Parathyroid adenoma (tissue), 2 donors: ENCODE results near the gene HLCS.

Experiments used
- H2AFZ ChIP-seq: fragments of 300-600 bp; sonication (generic); one replicate; pipeline ENCODE4 v1.7.0; 2017; ENCODE audit warnings: antibody characterized with exemption, mild to moderate bottlenecking
- H3K27ac ChIP-seq: fragments of 300-600 bp; sonication (generic); one replicate; pipeline ENCODE4 v1.7.0; 2017
- H3K27me3 ChIP-seq: fragments of 300-600 bp; sonication (generic); one replicate; pipeline ENCODE4 v1.7.0; 2017; ENCODE audit warnings: low read length; ENCODE audit not compliant: control insufficient read depth, insufficient read depth
- H3K36me3 ChIP-seq: fragments of 300-600 bp; sonication (generic); one replicate; pipeline ENCODE4 v1.7.0; 2017; ENCODE audit warnings: low read length; ENCODE audit not compliant: control insufficient read depth, insufficient read depth
- H3K4me1 ChIP-seq: fragments of 300-600 bp; sonication (generic); one replicate; pipeline ENCODE4 v1.7.0; 2017; ENCODE audit warnings: control low read depth
- H3K4me2 ChIP-seq: fragments of 300-600 bp; sonication (generic); one replicate; pipeline ENCODE4 v1.7.0; 2017; ENCODE audit warnings: low read length
- H3K4me3 ChIP-seq: fragments of 300-600 bp; sonication (generic); one replicate; pipeline ENCODE4 v1.7.0; 2017; ENCODE audit warnings: low read depth, low read length
- H3K79me2 ChIP-seq: fragments of 300-600 bp; sonication (generic); one replicate; pipeline ENCODE4 v1.7.0; 2017; ENCODE audit warnings: control low read depth
- H3K9ac ChIP-seq: fragments of 300-600 bp; sonication (generic); one replicate; pipeline ENCODE4 v1.7.0; 2017; ENCODE audit warnings: mild to moderate bottlenecking
- H3K9me3 ChIP-seq: fragments of 300-600 bp; sonication (generic); one replicate; pipeline ENCODE4 v1.7.0; 2017; ENCODE audit warnings: low read length; ENCODE audit not compliant: control insufficient read depth
- TF ChIP-seq, protein P1 (sequence below): fragments of 300-600 bp; sonication (generic); IDR thresholded peaks from one replicate; pipeline ENCODE4 v1.7.0; 2017; ENCODE audit warnings: antibody characterized with exemption, mild to moderate bottlenecking
- donor health status: primary hyperparathyroidism.

The HLCS gene

DNA sequence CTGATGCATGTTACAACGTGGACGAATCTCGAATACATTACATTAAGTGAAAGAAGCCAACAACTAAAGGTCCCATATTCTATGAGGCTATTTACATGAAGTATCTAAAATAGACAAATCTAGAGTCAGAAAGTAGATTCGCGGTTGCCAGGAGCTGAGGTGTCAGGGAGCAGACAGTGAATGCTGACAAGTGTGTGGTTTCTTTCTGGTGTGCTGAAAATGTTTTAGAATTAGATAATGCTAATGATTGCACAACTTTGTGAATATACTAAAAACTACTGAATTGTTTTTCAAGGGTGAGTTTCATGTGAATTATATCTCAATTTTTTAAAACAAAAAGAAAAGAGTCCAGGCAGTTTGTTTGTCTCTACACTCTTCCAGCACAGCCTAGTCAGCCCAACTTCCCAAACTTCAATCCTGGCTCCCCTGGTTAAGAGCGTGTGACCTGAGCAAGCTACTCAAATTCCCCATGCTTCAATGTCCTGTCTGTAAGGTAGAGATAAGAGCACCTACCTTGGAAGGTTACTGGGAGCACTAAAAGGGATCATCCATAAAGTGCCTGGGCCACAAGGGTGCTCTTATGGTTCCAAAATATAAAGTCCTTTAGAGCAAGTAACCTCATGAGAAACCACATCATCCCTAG, 20.9 kb downstream of the HLCS start:
- no peaks in the 10 kb centered on the region for H3K4me1 ChIP-seq
- H3K79me2 ChIP-seq = no peaks in the 10 kb centered on the region
- H3K27me3 ChIP-seq = no peaks in the 10 kb centered on the region
- no peak overlapping the region for H3K9ac ChIP-seq
- no peak overlapping the region for H3K4me3 ChIP-seq
- H3K36me3 ChIP-seq = no peaks in the 10 kb centered on the region
- H2AFZ ChIP-seq = no peak overlapping the region
- H3K9me3 ChIP-seq = no peaks in the 10 kb centered on the region
- no peak overlapping the region for H3K4me2 ChIP-seq
- no peak overlapping the region for H3K27ac ChIP-seq
- TF ChIP-seq, protein P1, sequence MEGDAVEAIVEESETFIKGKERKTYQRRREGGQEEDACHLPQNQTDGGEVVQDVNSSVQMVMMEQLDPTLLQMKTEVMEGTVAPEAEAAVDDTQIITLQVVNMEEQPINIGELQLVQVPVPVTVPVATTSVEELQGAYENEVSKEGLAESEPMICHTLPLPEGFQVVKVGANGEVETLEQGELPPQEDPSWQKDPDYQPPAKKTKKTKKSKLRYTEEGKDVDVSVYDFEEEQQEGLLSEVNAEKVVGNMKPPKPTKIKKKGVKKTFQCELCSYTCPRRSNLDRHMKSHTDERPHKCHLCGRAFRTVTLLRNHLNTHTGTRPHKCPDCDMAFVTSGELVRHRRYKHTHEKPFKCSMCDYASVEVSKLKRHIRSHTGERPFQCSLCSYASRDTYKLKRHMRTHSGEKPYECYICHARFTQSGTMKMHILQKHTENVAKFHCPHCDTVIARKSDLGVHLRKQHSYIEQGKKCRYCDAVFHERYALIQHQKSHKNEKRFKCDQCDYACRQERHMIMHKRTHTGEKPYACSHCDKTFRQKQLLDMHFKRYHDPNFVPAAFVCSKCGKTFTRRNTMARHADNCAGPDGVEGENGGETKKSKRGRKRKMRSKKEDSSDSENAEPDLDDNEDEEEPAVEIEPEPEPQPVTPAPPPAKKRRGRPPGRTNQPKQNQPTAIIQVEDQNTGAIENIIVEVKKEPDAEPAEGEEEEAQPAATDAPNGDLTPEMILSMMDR = no peak

DNA sequence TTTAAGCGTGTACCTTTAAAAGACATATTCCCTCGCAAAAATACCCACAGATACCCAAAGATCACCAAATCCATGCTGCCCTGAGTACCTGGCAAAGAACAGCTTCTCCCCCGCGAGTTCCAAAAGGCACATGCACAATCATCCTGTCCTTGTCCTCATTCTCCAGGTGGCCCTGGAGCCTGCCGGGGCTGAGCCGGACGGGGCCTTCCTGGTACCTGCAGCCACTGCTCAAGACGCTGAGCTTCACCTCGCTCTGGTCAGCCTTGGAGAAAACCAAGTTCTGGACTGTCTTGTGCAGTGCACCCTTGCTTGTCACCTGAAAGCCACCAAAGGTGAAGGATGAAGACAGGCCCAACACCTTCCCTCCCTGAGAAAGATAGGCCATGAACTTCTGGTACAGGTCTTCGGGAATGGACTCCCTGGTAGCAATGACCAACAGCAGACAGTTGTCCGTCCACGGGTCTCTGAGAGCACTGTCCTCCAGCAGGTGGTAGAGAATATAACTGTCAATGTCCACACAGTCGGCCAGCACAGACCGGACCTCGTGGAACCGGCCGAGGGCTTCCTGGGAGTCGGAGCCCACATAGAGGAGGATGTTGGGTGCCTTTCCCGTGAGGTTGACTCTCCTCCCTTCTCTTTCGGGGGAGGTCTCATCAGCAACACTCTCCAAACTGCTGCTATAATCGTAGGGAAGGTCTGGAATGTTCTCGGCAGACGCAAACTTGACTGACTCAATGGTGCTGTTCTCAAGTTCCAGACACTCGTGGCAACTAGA, 29.9 kb downstream of the HLCS start:
- H3K4me3 ChIP-seq = no peak overlapping the region
- TF ChIP-seq, protein P1 = no peak
- H3K27ac ChIP-seq = no peak overlapping the region
- H3K36me3 ChIP-seq = no peaks in the 10 kb centered on the region
- no peak overlapping the region for H2AFZ ChIP-seq
- H3K9ac ChIP-seq = no peak overlapping the region
- H3K4me2 ChIP-seq = no peak overlapping the region
- H3K9me3 ChIP-seq = no peaks in the 10 kb centered on the region
- no peaks in the 10 kb centered on the region for H3K79me2 ChIP-seq
- no peaks in the 10 kb centered on the region for H3K27me3 ChIP-seq
- no peaks in the 10 kb centered on the region for H3K4me1 ChIP-seq

DNA sequence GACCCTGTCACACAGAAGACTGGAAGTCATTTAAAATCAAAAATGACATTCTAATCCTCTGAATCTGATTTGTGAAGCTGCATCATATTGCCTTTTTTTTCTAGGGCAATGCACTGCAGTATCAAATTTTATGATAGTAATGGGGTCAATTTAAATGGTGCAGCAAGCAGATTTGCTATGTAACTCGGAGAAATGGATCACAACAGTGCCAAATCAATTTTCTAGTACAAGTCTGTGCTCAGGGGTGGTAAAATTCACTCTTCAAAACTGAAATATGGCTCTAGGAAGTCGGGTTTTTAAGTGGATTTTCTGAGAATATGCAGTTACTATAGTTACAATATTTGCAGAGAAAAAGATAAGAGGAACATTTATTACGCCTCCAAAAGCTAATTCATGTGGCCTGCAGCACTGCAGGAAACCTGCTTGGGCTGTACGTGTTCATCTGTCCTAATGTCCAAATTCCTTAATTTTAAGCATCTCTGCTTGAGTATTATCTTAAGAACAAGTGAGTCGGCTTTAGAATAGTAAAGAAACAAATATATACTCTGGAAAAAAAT, 31.5 kb downstream of the HLCS start:
- no peak overlapping the region for H3K27ac ChIP-seq
- no peaks in the 10 kb centered on the region for H3K36me3 ChIP-seq
- TF ChIP-seq, protein P1 = no peak
- H2AFZ ChIP-seq = no peak overlapping the region
- no peaks in the 10 kb centered on the region for H3K9me3 ChIP-seq
- H3K79me2 ChIP-seq = no peaks in the 10 kb centered on the region
- no peak overlapping the region for H3K4me3 ChIP-seq
- H3K4me2 ChIP-seq = no peak overlapping the region
- H3K27me3 ChIP-seq = no peaks in the 10 kb centered on the region
- no peaks in the 10 kb centered on the region for H3K4me1 ChIP-seq
- H3K9ac ChIP-seq = no peak overlapping the region

DNA sequence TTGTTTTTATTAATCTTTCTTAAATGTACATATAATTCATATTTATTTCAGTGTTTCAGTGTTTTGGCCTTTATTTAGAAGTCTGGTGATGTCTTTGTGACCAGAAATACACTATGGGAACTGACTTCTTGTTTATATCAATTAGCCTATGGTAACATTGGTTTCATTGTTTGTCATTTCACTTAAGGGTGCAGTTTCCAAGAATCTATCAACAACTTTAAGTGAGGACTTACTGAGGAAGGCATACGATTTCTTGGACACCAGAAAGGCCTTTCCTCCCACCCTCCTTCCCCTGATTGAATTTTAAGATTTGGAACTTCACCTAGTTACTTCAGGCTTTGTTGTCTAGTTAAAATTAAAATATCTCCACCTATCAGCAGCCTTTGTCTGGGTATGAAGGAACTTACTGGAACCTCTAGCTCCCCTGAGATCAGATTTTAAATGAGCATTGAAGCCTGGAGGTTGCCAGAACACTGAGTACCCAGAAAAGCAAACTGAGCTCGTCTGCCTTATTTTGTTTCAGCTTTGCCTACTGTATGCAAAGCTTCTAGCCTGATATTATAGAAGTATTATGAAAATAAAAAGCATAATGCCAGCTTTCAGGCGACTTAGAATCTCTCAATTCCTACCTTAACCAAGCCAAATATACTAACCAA, 34.2 kb downstream of the HLCS start:
- H3K9ac ChIP-seq = no peak overlapping the region
- H3K27me3 ChIP-seq = no peaks in the 10 kb centered on the region
- no peaks in the 10 kb centered on the region for H3K36me3 ChIP-seq
- no peaks in the 10 kb centered on the region for H3K79me2 ChIP-seq
- TF ChIP-seq, protein P1 = no peak
- no peak overlapping the region for H3K4me3 ChIP-seq
- H3K4me1 ChIP-seq = no peaks in the 10 kb centered on the region
- H3K27ac ChIP-seq = no peak overlapping the region
- H2AFZ ChIP-seq = no peak overlapping the region
- no peaks in the 10 kb centered on the region for H3K9me3 ChIP-seq
- H3K4me2 ChIP-seq = no peak overlapping the region
